Right lobe of liver (tissue), 4 donors: Measurements from ENCODE around the gene CYB561D2.

Source experiments
- CTCF ChIP-seq, 4 donors: fragments of 200-600 bp in 3 of 4; fragments of 450-650 bp in 1 of 4; IDR thresholded peaks; one replicate each; pipeline versions ENCODE4 v1.5.1 to v1.8.0; 2016 to 2022; ENCODE audit warnings: antibody characterized with exemption in 4 of 4, mild to moderate bottlenecking in 2 of 4
- POLR2A ChIP-seq: fragments of 450-650 bp; IDR thresholded peaks from one replicate; pipeline ENCODE4 v1.6.1; 2017; ENCODE audit warnings: antibody characterized with exemption, mild to moderate bottlenecking
- donor health status: DM: no; HTN: no; CAD: no.
- donor health status: DM: no; HTN: no; CAD: no.
- donor health status: DM: no; HTN: yes; CAD: no.

GRCh38 chr3:50326182-50326541, 24.5 kb upstream of the CYB561D2 start:
- TF ChIP-seq CTCF (IDR thresholded peaks at IDR 0.05) = no peak
- TF ChIP-seq POLR2A = no peak
